Dendritic cell treated with granulocyte-macrophage colony-stimulating factor and Interleukin-4, amounts not matched to agents 40 ng/mL and 50 ng/mL, for 4 days (primary cell): ENCODE data around the gene DPEP3.
"Not testable (repeated sequence)": the region's sequence is repeated elsewhere in the genome, so short reads cannot be mapped to it uniquely, and the experiment has no call there.

Experiments
- H3K27ac Mint-ChIP-seq: one replicate; pipeline ENCODE4 v1.8.0; 2022; ENCODE audit warnings: mild to moderate bottlenecking, mixed read lengths
- H3K27me3 Mint-ChIP-seq: one replicate; pipeline ENCODE4 v1.8.0; 2022; ENCODE audit warnings: mild to moderate bottlenecking, mixed read lengths
- H3K36me3 Mint-ChIP-seq: one replicate; pipeline ENCODE4 v1.8.0; 2022; ENCODE audit warnings: low read depth, mixed read lengths
- H3K4me1 Mint-ChIP-seq: one replicate; pipeline ENCODE4 v1.8.0; 2022; ENCODE audit warnings: low read depth, mixed read lengths
- H3K4me3 Mint-ChIP-seq: one replicate; pipeline ENCODE4 v1.8.0; 2022; ENCODE audit warnings: mild to moderate bottlenecking, moderate library complexity, mixed read lengths
- H3K9me3 Mint-ChIP-seq: one replicate; pipeline ENCODE4 v1.8.0; 2022; ENCODE audit warnings: mixed read lengths
- intact Hi-C: fragments of 100-400 bp; cut with micrococcal nuclease; formaldehyde crosslinking; loops from one replicate; pipeline ENCODE4 v1.15.0; 2022

Gene DPEP3, protein sequence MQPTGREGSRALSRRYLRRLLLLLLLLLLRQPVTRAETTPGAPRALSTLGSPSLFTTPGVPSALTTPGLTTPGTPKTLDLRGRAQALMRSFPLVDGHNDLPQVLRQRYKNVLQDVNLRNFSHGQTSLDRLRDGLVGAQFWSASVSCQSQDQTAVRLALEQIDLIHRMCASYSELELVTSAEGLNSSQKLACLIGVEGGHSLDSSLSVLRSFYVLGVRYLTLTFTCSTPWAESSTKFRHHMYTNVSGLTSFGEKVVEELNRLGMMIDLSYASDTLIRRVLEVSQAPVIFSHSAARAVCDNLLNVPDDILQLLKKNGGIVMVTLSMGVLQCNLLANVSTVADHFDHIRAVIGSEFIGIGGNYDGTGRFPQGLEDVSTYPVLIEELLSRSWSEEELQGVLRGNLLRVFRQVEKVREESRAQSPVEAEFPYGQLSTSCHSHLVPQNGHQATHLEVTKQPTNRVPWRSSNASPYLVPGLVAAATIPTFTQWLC

DNA sequence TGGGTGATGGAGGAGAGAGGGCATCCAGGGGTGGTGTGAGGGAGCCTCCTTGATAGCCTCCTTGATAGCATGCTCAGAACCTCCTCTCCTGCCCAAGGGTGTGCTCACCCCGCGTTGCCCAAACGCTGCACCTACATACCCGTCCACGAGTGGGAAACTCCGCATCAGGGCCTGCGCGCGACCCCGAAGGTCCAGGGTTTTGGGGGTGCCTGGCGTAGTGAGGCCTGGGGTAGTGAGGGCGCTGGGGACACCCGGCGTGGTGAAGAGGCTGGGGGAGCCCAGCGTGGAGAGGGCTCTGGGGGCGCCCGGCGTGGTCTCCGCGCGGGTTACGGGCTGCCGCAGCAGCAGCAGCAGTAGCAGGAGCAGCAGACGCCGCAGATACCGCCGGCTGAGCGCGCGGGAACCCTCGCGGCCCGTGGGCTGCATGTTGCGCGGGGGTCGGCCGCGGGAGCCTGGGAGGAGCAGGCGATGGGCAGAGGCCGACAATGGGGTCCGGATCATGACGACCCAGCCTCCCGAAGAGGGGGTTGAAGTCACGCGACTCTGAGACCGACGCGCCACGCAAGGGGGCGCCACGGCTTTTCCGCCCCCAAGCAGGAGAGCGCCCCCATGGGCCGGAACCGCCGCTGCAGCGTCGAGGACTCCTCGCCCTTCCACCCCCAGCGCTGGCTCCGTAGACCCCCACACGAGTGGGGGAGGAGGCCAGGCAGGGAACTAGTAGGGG is at the start of gene DPEP3:
Gene DPEP3 (minus strand): TSS at position 545 of the 724 bp plus-strand sequence. CDS start 119 bp downstream, at position 426.
- Mint-ChIP-seq H3K27ac (no peak within 1 kb of the TSS), H3K4me1 (peaks cover 24% of the 10 kb centered on the region), H3K27me3 (peaks cover 28% of the 10 kb centered on the region), H3K36me3 (no peaks in the 10 kb centered on the region), H3K9me3 (no peaks in the 10 kb centered on the region), H3K4me3 (no peak within 1 kb of the TSS)
- intact Hi-C loops, result no loop called here

DNA sequence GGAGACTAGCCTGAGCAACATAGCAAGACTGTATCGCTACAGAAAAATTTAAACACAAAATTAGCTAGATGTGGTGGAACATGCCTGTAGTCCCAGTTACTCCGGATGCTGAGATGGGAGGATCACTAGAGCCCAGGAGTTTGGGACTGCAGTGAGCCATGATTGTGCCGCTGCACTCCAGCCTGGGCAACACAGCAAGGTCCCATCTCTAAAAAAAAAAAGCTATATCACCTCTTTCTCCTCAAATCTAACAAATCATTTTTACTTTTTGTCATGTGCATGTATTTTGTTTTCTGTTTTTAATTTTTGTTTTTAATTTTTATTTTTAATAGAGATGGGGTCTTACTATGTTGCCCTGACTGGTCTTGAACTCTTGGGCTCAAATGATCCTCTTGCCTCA is 48.7 kb upstream of the DPEP3 start:
- H3K27me3 Mint-ChIP-seq, result no peaks in the 10 kb centered on the region
- no peak overlapping the region for H3K27ac Mint-ChIP-seq
- intact Hi-C loops, result no loop called here
- no peak overlapping the region for H3K4me3 Mint-ChIP-seq
- no peaks in the 10 kb centered on the region for H3K9me3 Mint-ChIP-seq
- H3K36me3 Mint-ChIP-seq, result peaks cover 51% of the 10 kb centered on the region
- H3K4me1 Mint-ChIP-seq, result peaks cover 12% of the 10 kb centered on the region

DNA sequence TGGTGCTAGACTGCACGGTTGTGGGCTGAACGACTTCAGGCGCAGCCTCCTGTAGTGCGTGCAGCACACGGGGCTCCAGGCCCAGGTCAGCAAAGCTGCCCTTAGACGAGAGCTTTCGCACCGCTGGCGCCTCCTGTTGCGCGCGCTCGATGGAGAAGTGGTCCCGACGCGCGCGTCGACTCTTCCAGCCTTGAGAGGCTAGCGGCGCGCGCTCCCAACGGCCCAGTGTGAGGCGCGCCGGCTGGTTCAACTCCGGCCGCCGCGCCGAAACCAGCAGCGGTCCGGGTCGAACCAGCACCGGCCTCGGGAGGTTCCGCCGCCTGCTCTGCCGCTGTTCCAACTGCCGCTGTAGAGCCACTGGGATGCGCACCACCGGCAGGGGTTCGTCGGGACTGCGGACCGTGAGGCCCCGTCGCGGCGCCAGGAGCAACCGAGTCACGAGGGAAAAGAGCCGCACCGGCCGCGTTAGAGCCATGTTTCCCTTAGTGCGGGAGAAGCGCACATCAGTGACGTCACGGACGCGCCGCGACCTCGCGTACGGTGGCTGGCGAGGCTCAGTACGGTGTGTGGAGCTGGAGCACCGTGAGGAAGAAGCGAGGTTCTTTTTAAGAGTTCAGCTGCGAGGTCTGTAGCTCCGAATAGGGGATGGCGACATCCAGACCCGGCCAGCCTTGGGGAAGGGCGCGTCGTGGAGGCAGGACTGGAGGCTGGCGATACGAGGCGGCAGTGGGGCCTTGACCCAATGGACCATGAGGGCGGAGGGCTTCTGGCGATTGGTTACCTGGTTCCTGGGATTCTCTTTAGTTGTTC is 42.6 kb upstream of the DPEP3 start, which contains the start of the genes DDX28 and DUS2:
Gene DDX28 (minus strand): TSS at position 505 of the 810 bp plus-strand sequence. CDS start 30 bp downstream, at position 475.
Gene DUS2 (plus strand): TSS at position 557 of the 810 bp plus-strand sequence. CDS start 14,740 bp downstream, outside the sequence.
- H3K27ac Mint-ChIP-seq, result peak within 1 kb of the TSS; percentile 92
- H3K36me3 Mint-ChIP-seq, result peaks cover 56% of the 10 kb centered on the region
- H3K4me3 Mint-ChIP-seq, result peak within 1 kb of the TSS; percentile 90
- no peaks in the 10 kb centered on the region for H3K27me3 Mint-ChIP-seq
- H3K4me1 Mint-ChIP-seq, result peaks cover 27% of the 10 kb centered on the region
- intact Hi-C loops, result loop anchor here (1.0 to 2.0 kb wide), 2 partner anchors 22 to 30 kb away; no protein-coding TSS in a partner anchor
- H3K9me3 Mint-ChIP-seq, result no peaks in the 10 kb centered on the region

DNA sequence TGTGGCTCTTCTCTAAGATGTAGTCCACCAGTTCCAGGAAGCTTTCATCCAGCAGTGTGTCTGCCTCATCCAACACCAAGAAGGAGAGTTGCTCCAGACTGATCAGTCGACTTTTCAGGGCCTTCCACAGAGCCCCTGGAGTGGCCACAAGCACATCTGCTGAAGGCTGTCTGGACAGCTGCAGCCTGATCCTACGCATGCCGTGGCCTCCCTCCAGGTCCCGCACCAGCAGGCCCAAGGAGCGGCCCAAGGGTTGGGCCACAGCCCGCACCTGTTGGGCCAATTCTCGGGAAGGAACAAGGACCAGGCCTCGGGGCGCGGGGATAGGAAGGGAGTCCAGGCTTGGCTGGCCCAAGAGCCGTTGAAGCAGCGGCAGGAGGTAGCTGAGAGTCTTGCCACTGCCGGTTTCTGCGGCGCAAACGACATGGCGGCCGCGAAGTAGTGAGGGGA is 42.0 kb upstream of the DPEP3 start:
- H3K27ac Mint-ChIP-seq, result peak overlapping the region; percentile 92
- intact Hi-C loops, result loop anchor here (2.0 kb wide), 1 partner anchor 22 kb away; no protein-coding TSS in a partner anchor
- H3K4me1 Mint-ChIP-seq, result peaks cover 27% of the 10 kb centered on the region
- H3K27me3 Mint-ChIP-seq, result no peaks in the 10 kb centered on the region
- peak overlapping the region; percentile 90 for H3K4me3 Mint-ChIP-seq
- peaks cover 50% of the 10 kb centered on the region for H3K36me3 Mint-ChIP-seq
- H3K9me3 Mint-ChIP-seq, result no peaks in the 10 kb centered on the region

DNA sequence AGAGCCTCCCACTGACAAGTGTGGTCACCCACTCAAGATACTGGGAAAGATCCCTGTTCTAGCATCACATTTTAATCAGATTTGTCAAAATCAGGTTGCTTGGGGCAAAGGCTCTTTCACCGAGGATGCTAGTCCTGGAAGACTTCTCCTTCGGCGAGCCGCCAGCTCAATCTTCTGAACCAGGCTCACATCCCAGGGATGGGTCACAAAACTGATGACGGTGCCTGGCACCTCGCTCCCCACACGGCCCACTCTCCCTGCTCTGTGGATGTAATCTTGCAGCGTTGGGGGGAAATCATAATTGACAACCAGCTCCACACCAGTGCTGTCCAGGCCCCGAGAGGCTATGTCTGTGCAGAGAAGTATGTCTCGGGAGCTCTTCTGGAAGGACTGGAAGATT is 41.2 kb upstream of the DPEP3 start:
- H3K36me3 Mint-ChIP-seq, result peaks cover 42% of the 10 kb centered on the region
- intact Hi-C loops, result no loop called here
- H3K9me3 Mint-ChIP-seq, result no peaks in the 10 kb centered on the region
- H3K27ac Mint-ChIP-seq, result peak overlapping the region; percentile 25
- H3K4me3 Mint-ChIP-seq, result peak overlapping the region; percentile 90
- H3K27me3 Mint-ChIP-seq, result no peaks in the 10 kb centered on the region
- peaks cover 33% of the 10 kb centered on the region for H3K4me1 Mint-ChIP-seq

DNA sequence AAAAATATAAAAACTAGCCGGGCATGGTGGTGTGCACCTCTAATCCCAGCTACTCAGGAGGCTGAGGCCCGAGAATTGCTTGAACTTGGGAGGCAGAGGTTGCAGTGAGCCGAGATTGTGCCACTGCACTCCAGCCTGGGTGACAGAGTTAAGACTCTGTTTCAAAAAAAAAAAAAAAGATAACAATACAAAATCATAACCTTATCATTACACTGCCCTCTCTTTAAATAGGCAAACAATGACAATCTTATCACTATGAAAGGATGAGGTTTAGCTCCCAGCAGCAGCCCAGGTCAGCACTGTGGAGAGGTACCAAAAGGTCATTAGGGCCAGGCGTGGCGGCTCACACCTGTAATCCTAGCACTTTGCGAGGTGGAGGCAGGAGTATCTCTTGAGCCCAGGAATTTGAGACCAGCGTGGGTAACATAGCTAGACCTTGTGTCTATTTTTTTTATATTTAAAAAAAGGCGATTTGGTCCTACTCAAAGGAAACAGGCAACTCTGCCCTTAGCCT is 38.9 kb upstream of the DPEP3 start:
- intact Hi-C loops, result no loop called here
- H3K27ac Mint-ChIP-seq, result no peak overlapping the region
- no peaks in the 10 kb centered on the region for H3K9me3 Mint-ChIP-seq
- H3K4me1 Mint-ChIP-seq, result peaks cover 37% of the 10 kb centered on the region
- no peaks in the 10 kb centered on the region for H3K27me3 Mint-ChIP-seq
- peaks cover 34% of the 10 kb centered on the region for H3K36me3 Mint-ChIP-seq
- no peak overlapping the region for H3K4me3 Mint-ChIP-seq

DNA sequence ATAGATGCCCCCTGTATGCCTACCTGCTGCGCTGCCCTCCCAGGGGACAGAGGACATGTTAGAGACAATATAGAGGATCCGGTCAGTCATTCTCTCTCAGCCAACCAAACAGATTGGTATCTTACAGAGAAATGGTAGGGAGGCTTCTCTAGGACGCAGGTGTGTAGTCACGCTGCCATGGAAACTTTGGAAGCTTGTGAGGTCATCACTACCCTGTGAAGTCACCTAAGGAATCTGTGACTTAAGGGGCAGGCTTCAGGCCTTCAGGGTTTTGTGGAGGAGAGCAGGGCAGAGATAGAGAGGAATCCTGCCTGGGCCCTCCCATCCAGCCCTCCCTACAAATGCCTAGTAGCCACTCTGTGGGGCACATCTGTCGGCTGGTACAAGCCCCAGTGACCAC is 35.4 kb upstream of the DPEP3 start, which contains the start of gene DPEP2NB:
Gene DPEP2NB (minus strand): TSS at position 231 of the 400 bp plus-strand sequence. CDS start 141 bp downstream, at position 90.
- Mint-ChIP-seq H3K4me3 (no peak within 1 kb of the TSS), H3K9me3 (no peaks in the 10 kb centered on the region), H3K4me1 (peaks cover 26% of the 10 kb centered on the region), H3K27me3 (no peaks in the 10 kb centered on the region), H3K27ac (peak within 1 kb of the TSS; percentile 16), H3K36me3 (peaks cover under 1% of the 10 kb centered on the region)
- intact Hi-C loops, result no loop called here

DNA sequence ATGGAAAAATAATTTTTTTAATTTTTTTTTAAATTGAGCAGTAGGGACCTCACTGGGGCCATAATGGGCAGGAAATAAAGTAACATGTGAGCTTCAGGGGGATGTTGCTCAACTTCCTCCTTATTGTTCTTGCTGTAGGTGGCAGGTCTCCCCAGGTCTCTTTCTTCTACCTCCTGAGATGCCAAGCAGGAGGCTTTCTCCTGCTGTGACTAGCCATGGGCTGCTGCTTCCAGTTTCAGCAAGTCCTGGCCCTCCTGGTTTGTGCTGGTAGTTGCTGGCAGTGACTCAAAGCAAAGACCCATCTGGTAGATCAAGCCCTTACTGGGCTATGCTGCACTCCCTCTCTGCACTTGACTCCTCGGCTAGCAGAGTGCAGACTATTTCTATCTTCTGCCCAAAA is 33.1 kb upstream of the DPEP3 start:
- Mint-ChIP-seq H3K9me3 (no peaks in the 10 kb centered on the region), H3K27ac (peak overlapping the region; percentile 63), H3K4me1 (peaks cover 43% of the 10 kb centered on the region), H3K4me3 (no peak overlapping the region), H3K27me3 (no peaks in the 10 kb centered on the region), H3K36me3 (no peaks in the 10 kb centered on the region)
- intact Hi-C loops, result no loop called here

DNA sequence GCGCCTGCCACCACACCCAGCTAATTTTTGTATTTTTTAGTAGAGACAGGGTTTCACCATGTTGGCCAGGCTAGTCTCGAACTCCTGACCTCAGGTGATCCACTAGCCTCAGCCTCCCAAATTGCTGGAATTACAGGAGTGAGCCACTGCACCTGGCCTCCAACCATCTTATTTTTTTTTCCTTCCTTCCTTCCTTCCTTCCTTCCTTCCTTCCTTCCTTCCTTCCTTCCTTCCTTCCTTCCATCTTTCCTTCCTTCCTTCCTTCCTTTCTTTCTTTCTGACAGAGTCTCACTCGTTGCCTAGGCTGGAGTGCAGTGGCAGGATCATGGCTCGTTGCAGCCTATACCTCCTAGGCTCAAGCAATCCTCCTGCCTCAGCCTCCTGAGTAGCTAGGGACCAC is 29.6 kb upstream of the DPEP3 start:
- H3K27me3 Mint-ChIP-seq, H3K36me3 Mint-ChIP-seq, H3K4me3 Mint-ChIP-seq, intact Hi-C loops, H3K9me3 Mint-ChIP-seq: not testable (repeated sequence)
- peaks cover 53% of the 10 kb centered on the region for H3K4me1 Mint-ChIP-seq
- H3K27ac Mint-ChIP-seq, result peak overlapping the region; percentile 82

DNA sequence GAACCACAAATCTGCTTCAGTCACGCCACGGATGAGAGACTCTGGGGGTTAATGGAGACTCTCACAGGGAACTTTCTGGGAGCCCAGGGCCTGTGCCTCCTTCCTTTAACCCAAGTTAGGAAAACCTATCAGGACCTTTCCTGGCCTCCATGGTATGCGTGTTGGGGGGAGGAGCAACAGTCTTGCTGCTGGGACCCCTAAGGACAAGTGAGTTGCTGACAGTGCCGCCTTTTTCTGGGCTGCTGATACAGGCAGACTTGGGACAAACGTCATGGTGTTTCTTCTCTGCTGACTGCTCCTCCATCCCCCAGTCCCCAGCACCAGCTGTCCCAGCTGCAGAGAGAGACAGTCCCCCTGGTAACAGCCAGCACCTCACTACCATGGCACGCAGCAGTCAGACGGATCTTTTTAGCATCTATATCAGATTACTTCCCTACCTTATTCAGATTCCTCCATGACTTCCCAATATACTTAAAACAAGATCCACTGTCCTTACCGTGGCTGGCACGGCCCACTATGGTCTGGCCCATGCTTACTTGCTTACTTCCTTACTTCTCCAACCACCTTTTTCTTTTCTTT is 28.9 kb upstream of the DPEP3 start:
- intact Hi-C loops, result no loop called here
- Mint-ChIP-seq H3K4me1 (peaks cover 57% of the 10 kb centered on the region), H3K27me3 (no peaks in the 10 kb centered on the region), H3K9me3 (no peaks in the 10 kb centered on the region), H3K27ac (peak overlapping the region; percentile 82), H3K4me3 (no peak overlapping the region), H3K36me3 (no peaks in the 10 kb centered on the region)

DNA sequence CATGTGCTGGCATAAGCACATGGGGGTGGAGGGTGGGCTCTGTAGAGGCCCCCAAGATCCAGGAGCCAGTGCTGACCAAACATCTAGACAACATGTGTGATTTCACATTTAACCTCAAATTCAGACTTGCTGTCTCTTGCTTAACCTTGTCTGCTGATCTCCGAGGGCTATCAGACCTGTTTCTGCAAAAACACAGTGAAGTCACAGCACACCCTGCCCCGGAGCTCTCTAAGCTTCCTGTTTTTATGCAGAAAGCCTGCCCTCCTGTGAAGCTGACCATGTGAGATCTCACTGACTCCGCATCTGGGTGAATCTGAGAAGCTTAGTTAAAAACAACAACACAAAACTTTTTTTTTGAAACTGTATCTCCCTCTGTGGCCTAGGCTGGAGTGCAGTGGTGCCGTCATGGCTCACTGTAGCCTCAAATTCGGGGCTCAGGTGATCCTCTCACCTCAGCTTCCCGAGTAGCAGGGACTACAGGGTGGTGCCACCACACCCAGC is 25.5 kb upstream of the DPEP3 start:
- H3K4me1 Mint-ChIP-seq, result peaks cover 53% of the 10 kb centered on the region
- H3K9me3 Mint-ChIP-seq, result no peaks in the 10 kb centered on the region
- peak overlapping the region; percentile 44 for H3K4me3 Mint-ChIP-seq
- H3K27ac Mint-ChIP-seq, result peak overlapping the region; percentile 98
- H3K27me3 Mint-ChIP-seq, result no peaks in the 10 kb centered on the region
- intact Hi-C loops, result loop anchor here (2.0 kb wide), 1 partner anchor 13 kb away; no protein-coding TSS in a partner anchor
- H3K36me3 Mint-ChIP-seq, result no peaks in the 10 kb centered on the region

DNA sequence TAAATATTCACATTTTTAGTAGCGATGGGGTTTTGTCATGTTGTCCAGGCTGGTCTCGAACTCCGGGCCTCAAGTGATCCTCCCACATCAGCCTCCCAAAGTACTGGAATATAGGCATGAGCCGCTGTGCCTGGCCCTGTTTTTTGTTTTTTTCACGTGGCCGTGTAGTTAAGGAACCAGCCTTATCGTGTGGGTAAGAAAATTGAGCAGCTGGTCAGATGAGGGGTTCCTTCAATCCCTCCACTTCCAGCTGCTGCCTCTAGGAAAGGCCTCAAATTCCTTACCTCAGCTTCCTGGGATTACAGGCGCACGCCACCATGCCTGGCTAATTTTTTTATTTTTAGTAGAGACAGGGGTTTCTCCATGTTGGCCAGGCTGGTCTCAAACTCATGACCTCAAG is 24.9 kb upstream of the DPEP3 start:
- Mint-ChIP-seq H3K9me3 (no peaks in the 10 kb centered on the region), H3K36me3 (no peaks in the 10 kb centered on the region), H3K4me1 (peaks cover 56% of the 10 kb centered on the region), H3K27ac (peak overlapping the region; percentile 98), H3K4me3 (no peak overlapping the region), H3K27me3 (no peaks in the 10 kb centered on the region)
- intact Hi-C loops, result no loop called here
